AG04450 (cell line): Measurements from ENCODE around the gene PTCH1. TPM values are rescaled to one million over a fixed set of nuclear protein-coding genes. Genes with fewer than 3 reads are reported as not detected.

Experiments
- CTCF ChIA-PET: fragments of 300-600, 350-600 bp; formaldehyde crosslinking; extraction: SDS; loops from one replicate; lab custom pipeline; 2022; ENCODE audit warnings: antibody characterized with exemption, inconsistent platforms; lab: Charles Lee
- POLR2A ChIA-PET: fragments of 350-600 bp; formaldehyde crosslinking; extraction: SDS; loops from one replicate; lab custom pipeline; 2021; ENCODE audit warnings: antibody characterized with exemption, inconsistent platforms; lab: Yijun Ruan, JAX
- DNase-seq: peaks from one replicate; pipeline ENCODE4 v3.0.0-alpha.2; 2011; ENCODE audit warnings: low read depth, low spot score
- H3K27ac ChIP-seq: one replicate; pipeline ENCODE4 v1.5.1; 2012; ENCODE audit warnings: low read depth, low read length, control low read depth
- H3K27me3 ChIP-seq: one replicate; pipeline ENCODE4 v1.6.0; 2012; ENCODE audit warnings: low read length; ENCODE audit not compliant: control insufficient read depth, insufficient read depth
- H3K4me3 ChIP-seq: 2 replicates; pipeline ENCODE4 v1.5.1; 2011; ENCODE audit warnings: mild to moderate bottlenecking, low read depth, low read length, control low read depth
- H3K9me3 ChIP-seq: 2 replicates; pipeline ENCODE4 v1.5.1; 2012; ENCODE audit warnings: low read length; ENCODE audit not compliant: control insufficient read depth, insufficient read depth
- CTCF ChIP-seq: IDR thresholded peaks from 2 replicates; pipeline ENCODE4 v1.5.1; 2011; ENCODE audit warnings: low read depth, low read length, control low read depth, inconsistent platforms
- polyA plus RNA-seq: library from polyadenylated mRNA; depleted of rRNA; stranded (reverse); fragments of >200 nt; gene quantifications from 2 replicates; pipeline ENCODE4 v1.2.3, GENCODE V29; 2011; rRNA removed
- small RNA-seq: library from RNA; depleted of rRNA; stranded (forward); fragments of <200 nt; gene quantifications from one replicate; pipeline ENCODE3, GENCODE V24; 2012; ENCODE audit warnings: low read depth; ENCODE audit not compliant: insufficient read length

PTCH1 gene
- polyA plus RNA-seq, 1 experiment = 7.3 TPM

GRCh38 chr9:95406121-95406520 is 110.7 kb downstream of the PTCH1 start:
- no peak for DNase-seq
- no peak for TF ChIP-seq CTCF
- H3K27me3 ChIP-seq = no peaks in the 10 kb centered on the region
- no peak overlapping the region for H3K27ac ChIP-seq
- no peaks in the 10 kb centered on the region for H3K9me3 ChIP-seq
- POLR2A ChIA-PET = no interaction called here
- CTCF ChIA-PET = no interaction called here
- no peak overlapping the region for H3K4me3 ChIP-seq

GRCh38 chr9:95399261-95399660 is 117.5 kb downstream of the PTCH1 start:
- Histone ChIP-seq H3K4me3 (no peak overlapping the region), H3K9me3 (no peaks in the 10 kb centered on the region), H3K27ac (no peak overlapping the region), H3K27me3 (no peaks in the 10 kb centered on the region)
- ChIA-PET CTCF (no interaction called here), POLR2A (no interaction called here)
- no peak for DNase-seq
- TF ChIP-seq CTCF = no peak

Small RNAs within 50 kb of the gene (small RNA-seq; reads per million reads assigned to genes)
- not detected for gene MT1P1

Other genes starting within 250 kb of the PTCH1 start
- gene FANCC, start 199.3 kb downstream of the PTCH1 start, polyA plus RNA-seq = 8.3 and 10.8 TPM in 2 replicates